Mesenteric fat pad (tissue), 1 donor: ENCODE results near the gene CD3G. TPM values are rescaled to one million over a fixed set of nuclear protein-coding genes. Genes with fewer than 3 reads are reported as not detected.
"Not testable (repeated sequence)": the region's sequence is repeated elsewhere in the genome, so short reads cannot be mapped to it uniquely, and the experiment has no call there.

ENCODE experiments used
- DNase-seq: peaks from one replicate; pipeline ENCODE4 v3.0.0-alpha.2; 2020; ENCODE audit warnings: low spot score
- total RNA-seq: library from RNA; stranded (reverse); fragmentation: NEBNext Ultra II Directional; extraction: Animal tissue kit (Norgen Biotek cat#: 25700); gene quantifications from one replicate; pipeline ENCODE4 v1.2.1, GENCODE V29; 2021
- donor health status: DM: yes; HTN: yes; CAD: no.

Gene CD3G
- total RNA-seq, 1 donor from 2014 or later, result 1.1 TPM

DNA sequence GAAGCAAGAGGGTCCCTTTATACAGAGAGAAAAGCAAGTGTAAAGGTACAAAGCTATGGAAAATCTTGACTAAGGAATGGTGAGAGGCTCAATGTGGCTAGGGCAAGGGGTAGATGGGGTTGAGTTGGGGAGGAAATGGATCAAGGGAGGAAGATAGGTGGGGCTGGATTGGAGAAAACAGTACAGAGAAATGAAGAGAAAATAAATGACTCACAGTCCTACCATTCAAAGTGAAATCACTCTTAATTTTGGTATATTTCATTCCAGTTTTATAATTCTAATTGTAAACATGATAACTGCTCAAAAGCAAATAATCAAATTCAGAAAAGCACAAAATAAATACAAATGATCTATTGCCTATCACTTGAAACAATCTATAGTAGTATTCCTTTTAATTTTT, 31.8 kb downstream of the CD3G start:
- DNase-seq, result no peak

DNA sequence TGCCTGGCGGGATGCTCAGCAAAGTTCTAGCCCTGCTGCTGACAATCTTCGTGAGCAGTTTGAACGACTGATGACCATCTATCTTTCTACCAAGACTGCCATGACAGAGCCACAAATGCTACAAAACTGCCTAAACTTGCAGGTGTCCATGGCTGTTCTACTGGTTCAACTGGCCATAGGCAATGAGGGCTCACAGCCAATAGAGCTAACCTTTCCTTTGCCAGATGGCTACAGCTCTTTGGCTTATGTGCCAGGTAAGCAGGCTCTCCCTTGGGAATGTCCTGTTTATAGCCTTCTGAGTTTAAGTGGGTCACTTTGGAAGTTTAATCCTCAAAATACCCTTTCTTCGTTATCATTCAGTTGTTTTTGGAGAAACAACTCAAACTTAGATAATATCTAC, 35.4 kb downstream of the CD3G start:
- no peak for DNase-seq

DNA sequence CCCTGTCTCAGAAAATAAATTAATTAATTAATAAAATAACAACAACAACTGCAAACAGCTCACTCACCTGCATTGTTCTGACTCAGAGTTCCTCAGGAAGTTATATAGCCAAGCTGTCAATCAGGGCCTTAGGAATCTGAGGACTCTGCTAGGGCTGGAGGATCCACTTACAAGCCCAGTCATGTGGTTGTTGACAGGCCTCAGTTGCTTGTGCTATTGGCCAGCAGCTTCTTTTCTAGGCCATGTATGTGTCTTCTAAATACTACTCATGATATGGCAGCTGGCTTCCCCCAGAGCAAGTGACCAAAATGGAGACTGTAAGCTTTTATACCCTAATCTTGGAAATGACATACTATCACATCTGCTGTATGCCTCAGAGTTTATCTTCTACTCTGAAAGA, 36.4 kb downstream of the CD3G start:
- no peak for DNase-seq

DNA sequence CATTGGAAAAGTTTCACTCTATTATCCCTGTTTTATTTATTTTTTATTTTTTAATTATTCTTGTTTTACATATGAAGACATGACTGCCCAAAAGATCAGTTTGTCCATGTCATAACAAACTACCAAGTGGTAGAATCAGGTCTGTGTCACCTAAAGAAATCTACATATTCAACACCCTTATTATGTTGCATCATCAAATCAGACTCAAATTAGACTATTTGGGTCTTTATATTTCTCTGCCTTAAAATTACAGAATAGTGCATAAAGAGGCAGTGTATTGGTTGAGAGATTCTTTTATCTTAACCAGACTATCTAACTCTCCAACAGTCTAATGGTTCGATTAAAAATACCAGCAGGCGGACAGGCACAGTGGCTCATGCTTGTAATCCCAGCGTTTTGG, 38.8 kb downstream of the CD3G start:
- DNase-seq, result no peak

DNA sequence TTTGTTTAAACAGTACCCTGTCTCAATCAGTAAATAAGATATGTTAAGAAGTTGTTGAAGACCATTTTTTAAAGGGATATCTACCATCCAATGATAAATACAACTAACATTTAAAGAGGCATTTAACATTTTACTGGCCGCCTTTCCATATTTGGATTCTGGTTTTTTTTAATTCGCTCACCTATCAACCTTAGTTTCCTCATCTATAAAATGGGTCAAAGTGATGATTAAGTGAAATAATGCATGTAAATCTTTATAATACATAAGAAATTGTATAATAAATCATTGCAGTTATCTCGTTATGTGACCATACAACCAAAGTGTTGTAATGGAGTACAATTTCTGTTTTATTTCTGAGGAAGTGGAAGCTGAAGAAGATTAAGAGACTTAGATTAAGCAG, 39.5 kb downstream of the CD3G start:
- DNase-seq, result no peak

DNA sequence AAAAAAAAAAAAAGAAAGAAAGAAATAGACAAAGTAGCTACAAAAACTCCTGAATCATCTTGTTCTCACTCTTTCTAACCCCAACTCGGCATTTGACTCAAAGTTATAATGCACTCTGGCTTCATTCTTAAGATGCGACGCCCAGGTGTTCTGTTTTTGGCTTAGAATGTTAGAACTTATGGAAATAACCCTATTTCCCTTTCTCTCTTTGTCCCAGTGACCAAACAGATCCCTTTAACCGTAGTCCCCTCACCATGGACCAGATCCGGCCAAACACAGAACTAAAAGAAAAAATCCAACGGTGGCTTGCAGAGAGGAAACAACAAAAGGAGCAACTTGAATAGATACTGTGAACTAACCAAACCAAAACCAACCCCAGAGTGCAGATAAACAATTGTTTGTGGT, 52.0 kb downstream of the CD3G start:
- DNase-seq, result no peak

DNA sequence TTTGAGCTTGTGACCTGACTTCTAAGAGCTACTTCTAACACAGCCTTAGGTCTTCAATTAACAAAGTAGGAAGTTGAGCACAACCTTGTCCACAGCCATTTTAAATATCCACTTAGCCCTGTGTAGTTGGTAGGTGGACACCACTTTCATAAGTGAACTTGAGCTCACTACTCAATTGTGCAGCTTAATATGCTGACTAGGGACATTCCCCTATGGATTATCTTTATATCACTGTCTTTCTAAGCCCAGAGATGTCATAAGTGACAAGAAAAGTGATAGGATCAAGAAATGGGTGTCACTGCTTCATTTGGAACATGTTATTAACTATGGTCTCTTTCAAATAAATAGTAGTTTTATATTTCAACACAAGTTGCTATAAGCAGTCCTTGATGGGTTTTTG, 53.3 kb downstream of the CD3G start:
- no peak for DNase-seq

DNA sequence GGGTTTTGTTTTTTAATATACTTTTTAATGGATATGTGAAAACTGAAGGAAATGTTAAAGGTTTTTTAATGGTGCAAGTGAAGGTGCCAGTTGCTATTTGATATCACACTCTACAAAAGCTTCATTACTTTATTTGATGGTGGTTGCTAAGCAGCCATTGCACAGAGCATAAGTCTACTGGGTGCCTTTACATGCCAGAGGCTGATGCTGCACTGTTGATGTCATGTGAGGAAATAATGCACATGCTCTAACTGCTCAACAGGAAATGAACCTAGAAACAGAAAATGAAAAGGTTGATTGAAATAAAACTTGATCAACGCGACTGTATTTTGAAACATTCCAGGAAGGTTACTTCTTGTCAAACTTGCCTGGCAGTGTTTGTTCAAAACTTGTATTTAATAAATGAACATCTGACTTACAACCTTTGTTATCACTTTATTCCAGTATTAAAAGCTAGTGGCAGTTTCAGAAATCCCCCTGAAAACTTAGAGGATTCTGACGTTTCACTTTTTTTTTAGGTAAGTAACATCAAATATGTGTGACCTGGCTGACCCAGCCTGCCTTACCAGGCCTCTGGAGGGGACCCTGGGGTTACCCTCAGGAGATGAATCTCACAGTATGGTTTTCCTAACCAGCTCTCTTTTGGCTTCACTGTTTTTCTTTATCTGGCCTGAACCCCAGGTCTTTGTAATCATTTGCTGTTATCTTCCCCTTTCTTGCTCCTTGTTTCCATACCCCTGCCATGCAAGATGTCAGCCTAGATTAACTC, 54.8 kb downstream of the CD3G start:
- no peak for DNase-seq

DNA sequence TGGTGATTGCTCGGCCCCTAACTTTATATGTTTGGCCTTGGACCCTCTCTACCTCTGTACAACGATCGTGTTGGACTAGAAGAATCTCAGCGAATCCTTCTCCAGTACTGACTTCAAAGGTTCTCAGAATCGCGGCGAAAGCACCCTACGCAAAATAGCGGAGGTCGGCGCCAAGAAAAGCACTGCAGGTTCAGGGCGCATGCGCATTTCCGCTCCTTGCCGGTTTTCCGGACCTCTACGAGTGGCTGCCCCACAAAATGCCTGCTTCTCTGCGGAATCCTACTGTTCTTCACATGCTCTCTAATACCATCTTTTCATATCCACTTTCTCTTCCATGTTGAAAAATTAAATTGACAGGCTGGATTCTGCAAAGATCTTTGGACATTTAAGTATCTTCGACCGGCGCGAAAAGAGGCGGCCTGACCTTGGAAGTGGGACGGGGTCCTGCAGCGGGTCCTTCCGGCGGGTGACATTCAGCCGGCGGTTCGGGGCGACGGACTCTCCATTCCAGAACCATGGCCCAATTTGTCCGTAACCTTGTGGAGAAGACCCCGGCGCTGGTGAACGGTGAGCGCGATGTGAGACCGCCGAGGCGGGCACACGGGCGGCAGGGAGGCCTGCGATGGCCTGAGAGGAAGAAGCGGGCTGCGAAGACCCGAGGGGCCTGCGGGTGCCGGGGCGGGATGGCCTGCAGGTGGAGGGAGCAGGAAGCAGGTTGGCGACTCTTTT, 57.2 kb downstream of the CD3G start, which contains the start of gene ATP5MG:
Gene ATP5MG, plus strand, starts transcription at position 456 of the 729 bp plus-strand sequence. Its CDS starts 60 bp downstream, at position 516.
- peak; percentile 96 for DNase-seq

DNA sequence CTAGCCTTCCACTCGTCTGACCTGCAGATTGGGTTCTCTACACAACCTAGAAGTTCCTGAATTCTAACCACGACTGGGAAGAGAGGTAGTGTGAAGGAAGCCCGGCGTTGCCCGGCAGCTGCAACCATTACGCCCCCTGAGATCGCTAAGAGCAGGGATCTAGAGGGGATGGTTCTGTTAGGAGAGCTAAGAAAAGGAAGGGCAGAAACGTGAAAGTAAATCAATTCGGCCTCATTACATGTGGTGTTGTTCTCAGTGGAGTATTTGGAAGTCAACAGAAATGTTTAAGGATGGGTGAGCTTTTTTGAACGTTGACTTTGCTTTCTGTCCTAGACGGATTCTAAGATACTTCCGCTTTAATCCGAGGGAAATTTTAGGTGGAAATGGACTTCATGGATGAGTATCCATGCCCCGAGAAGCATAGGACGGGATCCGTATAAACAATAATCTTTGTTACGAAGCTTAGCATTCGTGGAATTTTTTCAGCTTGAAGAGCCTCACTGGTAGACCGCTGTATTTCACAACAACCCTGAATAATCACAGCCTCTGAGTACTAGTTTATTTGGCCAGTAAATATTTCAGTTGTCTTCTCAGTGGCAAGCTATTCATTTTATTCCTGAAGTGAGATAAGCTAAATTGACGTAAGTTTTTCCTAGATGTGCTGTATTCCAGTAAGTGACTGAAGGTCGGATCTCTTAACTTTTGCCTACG, 57.9 kb downstream of the CD3G start:
- DNase-seq, result no peak

DNA sequence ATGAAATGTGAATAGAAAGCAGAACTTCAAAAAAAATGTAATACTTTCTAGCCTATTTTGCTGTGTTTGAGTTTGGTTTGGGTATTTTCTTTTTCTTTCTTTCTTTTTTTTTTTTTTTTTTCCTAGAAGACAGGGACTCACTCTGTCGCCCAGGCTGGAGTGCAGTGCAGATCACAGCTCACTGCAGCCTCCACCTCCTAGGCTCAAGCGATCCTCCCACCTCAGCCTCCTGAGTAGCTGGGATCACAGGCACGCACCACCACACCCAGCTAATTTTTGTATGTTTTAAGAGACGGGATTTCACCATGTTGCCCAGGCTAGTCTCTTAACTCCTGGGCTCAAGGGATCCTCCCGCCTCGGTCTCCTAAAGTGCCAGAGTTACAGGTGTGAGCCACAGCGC, 58.5 kb downstream of the CD3G start:
- not testable (repeated sequence) for DNase-seq

Other genes starting within 250 kb of the CD3G start
- 2.3 TPM for gene SCN4B, start 191.5 kb upstream of the CD3G start, total RNA-seq
- not detected for gene SCN2B, start 167.7 kb upstream of the CD3G start, total RNA-seq
- gene JAML, start 119.3 kb upstream of the CD3G start, total RNA-seq, result 7.9 TPM
- gene MPZL3, start 92.0 kb upstream of the CD3G start, total RNA-seq, result 1.7 TPM
- gene MPZL2, start 80.0 kb upstream of the CD3G start, total RNA-seq, result 36.8 TPM
- 2.2 TPM for gene CD3E, start 39.6 kb upstream of the CD3G start, total RNA-seq
- 1.3 TPM for gene CD3D, start 1.6 kb upstream of the CD3G start, total RNA-seq
- 39.3 TPM for gene UBE4A, start 15.3 kb downstream of the CD3G start, total RNA-seq
- 182 TPM for gene ATP5MG, start 57.3 kb downstream of the CD3G start, total RNA-seq
- 43.6 TPM for gene KMT2A, start 92.1 kb downstream of the CD3G start, total RNA-seq
- gene TTC36, start 183.1 kb downstream of the CD3G start, total RNA-seq, result not detected
- gene TMEM25, start 186.8 kb downstream of the CD3G start, total RNA-seq, result 2.7 TPM
- 11.4 TPM for gene IFT46, start 221.6 kb downstream of the CD3G start, total RNA-seq
- gene ARCN1, start 228.1 kb downstream of the CD3G start, total RNA-seq, result 176 TPM